AG09309 (cell line): Measurements from ENCODE around the gene HNRNPA1.

Experiments used
- DNase-seq: peaks from one replicate; pipeline ENCODE4 v3.0.0-alpha.2; 2010; ENCODE audit warnings: low read depth
- H3K4me3 ChIP-seq: 2 replicates; pipeline ENCODE4 v1.5.1; 2011; ENCODE audit warnings: mild to moderate bottlenecking, low read depth, low read length, moderate library complexity; ENCODE audit not compliant: control insufficient read depth
- TF ChIP-seq, protein P1 (sequence below): IDR thresholded peaks from 2 replicates; pipeline ENCODE4 v1.5.1; 2011; ENCODE audit warnings: mild to moderate bottlenecking, low read depth, low read length, inconsistent platforms; ENCODE audit not compliant: insufficient read depth, control insufficient read depth; ENCODE audit errors: missing control alignments

HNRNPA1 gene

DNA sequence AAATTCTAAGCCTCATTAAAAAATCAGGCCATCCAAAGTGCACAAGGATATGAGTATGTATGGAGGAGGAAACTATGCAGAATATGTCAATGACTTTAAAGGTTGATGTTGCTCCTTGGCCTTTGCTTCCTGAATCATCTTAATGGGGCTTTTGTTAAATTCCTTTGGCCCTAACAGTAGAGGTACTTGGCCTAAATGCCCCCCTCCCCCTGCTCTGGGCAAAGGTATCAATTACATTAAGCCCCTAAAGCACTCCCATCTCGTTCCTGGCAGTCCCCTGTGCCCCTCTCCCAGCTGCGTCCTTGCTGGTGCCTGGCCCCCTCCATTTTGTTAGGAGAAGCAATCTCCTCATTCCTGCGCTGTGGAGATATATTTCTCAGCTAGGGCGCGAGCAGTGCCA, 49.2 kb downstream of the HNRNPA1 start:
- H3K4me3 ChIP-seq, result no peak overlapping the region
- no peak for DNase-seq
- TF ChIP-seq, protein P1, sequence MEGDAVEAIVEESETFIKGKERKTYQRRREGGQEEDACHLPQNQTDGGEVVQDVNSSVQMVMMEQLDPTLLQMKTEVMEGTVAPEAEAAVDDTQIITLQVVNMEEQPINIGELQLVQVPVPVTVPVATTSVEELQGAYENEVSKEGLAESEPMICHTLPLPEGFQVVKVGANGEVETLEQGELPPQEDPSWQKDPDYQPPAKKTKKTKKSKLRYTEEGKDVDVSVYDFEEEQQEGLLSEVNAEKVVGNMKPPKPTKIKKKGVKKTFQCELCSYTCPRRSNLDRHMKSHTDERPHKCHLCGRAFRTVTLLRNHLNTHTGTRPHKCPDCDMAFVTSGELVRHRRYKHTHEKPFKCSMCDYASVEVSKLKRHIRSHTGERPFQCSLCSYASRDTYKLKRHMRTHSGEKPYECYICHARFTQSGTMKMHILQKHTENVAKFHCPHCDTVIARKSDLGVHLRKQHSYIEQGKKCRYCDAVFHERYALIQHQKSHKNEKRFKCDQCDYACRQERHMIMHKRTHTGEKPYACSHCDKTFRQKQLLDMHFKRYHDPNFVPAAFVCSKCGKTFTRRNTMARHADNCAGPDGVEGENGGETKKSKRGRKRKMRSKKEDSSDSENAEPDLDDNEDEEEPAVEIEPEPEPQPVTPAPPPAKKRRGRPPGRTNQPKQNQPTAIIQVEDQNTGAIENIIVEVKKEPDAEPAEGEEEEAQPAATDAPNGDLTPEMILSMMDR, result no peak

DNA sequence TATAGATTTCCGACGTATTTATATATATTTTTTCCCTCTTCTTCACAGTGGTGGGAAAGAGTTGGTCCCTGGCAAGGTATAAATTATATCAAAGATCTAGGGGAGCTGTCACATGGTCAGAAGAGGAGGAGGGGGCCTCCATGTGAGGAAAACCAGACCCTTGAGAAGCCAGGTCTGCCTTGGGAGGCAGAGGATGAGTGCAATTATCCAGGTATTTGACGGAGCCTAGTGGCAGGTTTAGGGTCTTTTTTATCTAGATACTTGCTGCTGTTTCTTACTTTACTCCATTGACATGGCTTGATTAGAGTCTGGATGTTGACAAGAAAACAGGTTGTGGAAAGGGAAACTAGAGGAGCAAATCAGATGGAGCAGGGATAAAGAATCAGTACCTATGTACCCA, 49.9 kb downstream of the HNRNPA1 start:
- H3K4me3 ChIP-seq, result no peak overlapping the region
- DNase-seq, result no peak
- TF ChIP-seq, protein P1, result no peak

- DNase-seq, result no peak
- TF ChIP-seq, protein P1, result no peak
- no peak overlapping the region for H3K4me3 ChIP-seq
These were observed 50.9 kb downstream of the HNRNPA1 start for GRCh38 chr12:54331461-54331860.

DNA sequence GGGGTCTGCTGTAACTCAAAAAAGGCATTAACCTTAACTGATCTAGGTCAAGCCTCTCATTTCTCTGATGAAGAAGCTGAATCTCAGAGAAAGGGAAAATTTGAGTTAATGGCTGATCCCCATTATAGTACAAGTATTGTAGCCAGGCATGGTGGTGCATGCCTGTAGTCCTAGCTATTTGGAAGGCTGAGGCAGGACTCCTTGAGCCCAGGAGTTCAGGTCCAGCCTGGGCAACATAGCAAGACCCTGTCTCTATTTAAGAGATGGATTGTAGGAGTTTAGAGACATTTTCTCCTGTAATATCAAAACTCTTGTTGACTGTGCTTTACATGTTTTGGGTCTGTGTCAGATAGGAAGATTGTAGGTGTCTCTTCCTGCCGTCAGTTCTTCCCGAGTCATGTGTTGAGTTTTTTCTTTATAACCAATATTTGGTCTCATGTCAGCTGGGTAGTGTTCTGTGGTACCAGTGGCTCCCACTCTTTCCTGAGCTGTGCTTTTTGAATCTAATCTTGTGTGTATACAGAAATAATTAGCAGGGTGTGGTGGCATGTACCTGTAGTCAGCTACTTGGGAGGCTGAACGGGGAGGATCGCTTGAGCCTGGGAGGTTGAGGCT, 53.0 kb downstream of the HNRNPA1 start:
- DNase-seq, result no peak
- H3K4me3 ChIP-seq, result no peak overlapping the region
- TF ChIP-seq, protein P1, result no peak
